Activated CD4-positive, alpha-beta T cell treated with anti-CD3 and anti-CD28 coated beads, Interleukin-2, amount 50 U/mL, for 16 hours (primary cell): ENCODE measurements around the gene PACC1.
"Not testable (repeated sequence)": the region's sequence is repeated elsewhere in the genome, so short reads cannot be mapped to it uniquely, and the experiment has no call there.

Experiments
- DNase-seq: peaks from one replicate; pipeline ENCODE4 v3.0.0-alpha.2; 2020

The PACC1 gene

GRCh38 chr1:212395678-212396437 lies 18.8 kb downstream of the PACC1 start:
- not testable (repeated sequence) for DNase-seq

DNA sequence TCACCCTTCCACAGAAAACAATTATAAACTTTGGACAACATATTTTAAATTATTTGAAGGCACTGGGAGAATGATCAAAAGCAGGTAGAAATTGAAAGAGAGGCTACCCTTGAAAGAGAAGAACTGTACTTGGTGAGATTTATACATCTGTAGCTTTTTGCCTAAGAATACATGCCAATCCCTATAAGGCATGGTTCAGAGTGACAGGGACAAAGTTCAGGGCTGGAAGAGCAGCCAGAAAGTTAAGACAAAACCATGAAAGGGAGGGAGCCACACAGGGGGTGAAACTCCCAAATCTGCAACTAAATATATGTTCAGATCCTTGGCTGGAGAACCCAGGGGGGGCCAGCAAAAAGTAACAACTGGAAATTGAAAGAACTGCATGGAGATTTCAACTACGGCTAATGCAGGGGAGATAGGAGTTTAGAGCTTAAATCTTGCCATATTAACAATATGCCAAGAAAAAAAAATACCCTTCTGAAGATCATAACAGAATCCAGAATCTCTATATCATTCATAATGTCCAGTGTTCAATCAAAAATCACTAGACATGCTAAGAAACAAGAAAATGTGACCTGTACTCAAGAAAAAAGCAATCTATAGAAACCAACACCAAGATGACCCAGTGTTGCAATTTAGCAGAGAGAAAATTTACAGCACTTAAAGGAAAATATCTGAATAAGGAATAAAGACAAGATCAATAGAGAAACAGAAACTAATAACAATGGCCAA lies 25.5 kb downstream of the PACC1 start:
- no peak for DNase-seq

DNA sequence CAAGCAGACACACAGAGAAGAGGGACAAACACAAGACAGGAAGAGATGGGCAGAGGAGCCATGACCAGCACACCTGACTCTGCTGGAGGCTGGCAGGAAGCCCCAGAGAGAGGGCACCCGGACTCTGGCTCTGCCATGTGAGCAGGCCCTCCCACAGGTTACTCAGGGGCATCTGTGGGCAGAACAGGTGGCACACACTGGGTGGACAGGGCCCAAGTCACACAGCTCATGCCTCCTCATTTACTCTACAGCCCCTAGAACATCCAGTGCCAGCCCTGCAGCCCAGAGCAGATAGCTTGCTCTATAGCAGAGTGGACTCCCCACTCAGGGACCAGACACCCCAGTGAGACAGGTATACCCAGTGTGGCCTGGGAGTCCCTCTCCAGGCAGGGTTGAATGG lies 28.7 kb downstream of the PACC1 start:
- DNase-seq: no peak

DNA sequence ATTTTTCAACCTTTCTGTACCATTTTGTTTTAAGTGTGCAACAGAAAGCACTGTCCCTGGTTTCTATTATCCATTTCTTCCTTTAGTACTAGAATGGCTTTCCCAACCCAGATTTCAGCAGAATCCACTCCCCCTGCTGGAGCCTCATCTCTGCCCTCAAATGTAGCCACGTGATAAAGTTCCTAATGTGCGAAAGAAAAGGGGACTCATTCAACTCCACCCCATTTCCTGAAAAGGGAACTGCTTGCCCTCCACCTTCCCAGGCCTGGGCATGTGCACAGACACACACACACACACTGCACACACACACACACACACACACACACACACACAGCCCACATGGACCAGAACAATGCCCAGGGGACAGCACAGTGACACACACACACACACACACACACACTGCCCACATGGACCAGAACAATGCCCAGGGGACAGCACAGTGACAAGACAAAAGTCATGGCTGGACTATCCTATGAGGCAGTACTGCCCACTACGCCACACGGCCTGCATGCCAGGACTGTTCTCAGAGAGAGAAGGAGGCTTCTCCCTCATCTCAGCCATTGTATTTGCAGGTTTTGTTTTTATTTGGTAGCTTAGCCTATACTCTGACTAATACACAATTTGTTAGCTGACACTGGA lies 33.2 kb downstream of the PACC1 start:
- no peak for DNase-seq

DNA sequence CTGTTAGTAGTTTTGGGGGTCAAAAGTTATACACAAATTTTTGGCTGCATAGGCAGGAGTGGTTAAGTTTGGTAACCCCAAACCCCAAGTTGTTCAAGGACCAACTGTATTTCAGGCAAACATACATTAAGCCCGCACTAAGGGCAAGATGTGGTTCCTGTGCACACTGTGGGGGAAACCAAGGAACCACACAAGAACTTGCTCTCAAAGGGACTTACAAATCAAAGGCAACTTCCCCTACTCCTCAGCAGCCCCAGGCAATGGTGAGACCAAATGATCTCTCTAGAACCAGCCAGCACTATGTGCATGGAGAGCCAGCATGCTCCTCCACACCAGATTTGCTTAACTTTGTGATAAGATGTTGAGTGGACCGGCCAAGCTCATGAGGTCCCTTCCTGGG lies 35.3 kb downstream of the PACC1 start:
- no peak for DNase-seq

DNA sequence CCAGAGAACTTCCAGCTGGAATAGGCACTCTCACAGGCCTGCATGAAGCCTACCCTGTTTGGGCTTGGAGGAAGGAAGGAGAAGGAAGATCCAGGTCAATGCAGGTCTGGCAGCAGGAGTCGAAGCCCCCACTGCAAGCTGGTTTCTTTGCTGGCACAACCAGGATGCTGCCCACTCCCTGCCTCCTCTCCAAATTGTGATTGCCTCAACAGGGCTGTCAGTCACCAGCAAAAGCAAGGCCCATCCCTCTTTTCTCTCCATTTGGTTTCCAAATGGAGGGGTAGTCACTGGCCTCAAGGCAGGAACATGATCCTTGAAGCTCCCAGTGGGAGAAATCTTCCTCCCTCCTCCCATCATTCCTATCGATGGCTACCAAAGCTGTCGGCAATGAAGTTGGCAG lies 37.0 kb downstream of the PACC1 start:
- DNase-seq: no peak

GRCh38 chr1:212375986-212376385 lies 38.7 kb downstream of the PACC1 start:
- no peak for DNase-seq

DNA sequence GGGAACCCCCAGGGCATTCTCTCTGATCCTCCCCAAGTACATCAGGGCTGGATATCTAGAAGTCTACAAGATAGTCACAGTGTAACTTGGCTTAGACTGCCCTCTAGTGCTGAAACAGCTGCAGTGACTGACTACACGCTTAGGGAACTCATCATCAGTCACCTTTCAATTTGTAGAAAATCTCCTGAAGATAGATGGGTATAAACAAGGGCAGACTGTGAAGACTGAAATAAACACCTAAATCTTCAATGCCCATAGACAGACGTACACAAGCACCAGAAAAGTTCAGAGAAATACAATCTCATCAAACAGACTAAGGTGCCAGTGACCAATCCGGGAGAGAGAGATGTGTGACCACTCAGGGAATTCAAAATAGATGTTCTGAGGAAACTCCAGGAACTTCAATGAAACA lies 46.6 kb downstream of the PACC1 start:
- peak; percentile 73 for DNase-seq

GRCh38 chr1:212367474-212368072 lies 47.1 kb downstream of the PACC1 start:
- DNase-seq: no peak

GRCh38 chr1:212366901-212367300 lies 47.8 kb downstream of the PACC1 start:
- no peak for DNase-seq

DNA sequence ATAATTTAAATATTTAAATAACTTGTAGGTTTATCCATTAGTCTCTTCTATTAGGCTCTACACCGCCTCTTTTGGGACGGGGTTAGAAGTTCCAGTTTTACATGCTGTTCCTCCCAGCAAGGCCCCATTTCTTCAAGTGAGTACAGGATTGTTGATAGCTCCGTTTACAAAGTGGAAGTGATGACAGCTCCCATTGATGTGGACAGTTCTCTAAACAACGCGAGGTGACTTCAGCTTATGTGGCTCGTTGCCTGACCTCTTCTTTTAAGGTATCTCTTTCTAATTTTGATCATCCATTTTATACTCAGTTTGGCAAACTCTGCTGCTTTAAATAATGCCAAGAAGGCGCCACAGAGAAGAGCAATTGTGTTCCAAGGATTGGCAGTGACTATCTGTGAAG lies 49.7 kb downstream of the PACC1 start:
- no peak for DNase-seq

GRCh38 chr1:212359794-212360479 lies 54.7 kb downstream of the PACC1 start:
- DNase-seq: peak; percentile 70

DNA sequence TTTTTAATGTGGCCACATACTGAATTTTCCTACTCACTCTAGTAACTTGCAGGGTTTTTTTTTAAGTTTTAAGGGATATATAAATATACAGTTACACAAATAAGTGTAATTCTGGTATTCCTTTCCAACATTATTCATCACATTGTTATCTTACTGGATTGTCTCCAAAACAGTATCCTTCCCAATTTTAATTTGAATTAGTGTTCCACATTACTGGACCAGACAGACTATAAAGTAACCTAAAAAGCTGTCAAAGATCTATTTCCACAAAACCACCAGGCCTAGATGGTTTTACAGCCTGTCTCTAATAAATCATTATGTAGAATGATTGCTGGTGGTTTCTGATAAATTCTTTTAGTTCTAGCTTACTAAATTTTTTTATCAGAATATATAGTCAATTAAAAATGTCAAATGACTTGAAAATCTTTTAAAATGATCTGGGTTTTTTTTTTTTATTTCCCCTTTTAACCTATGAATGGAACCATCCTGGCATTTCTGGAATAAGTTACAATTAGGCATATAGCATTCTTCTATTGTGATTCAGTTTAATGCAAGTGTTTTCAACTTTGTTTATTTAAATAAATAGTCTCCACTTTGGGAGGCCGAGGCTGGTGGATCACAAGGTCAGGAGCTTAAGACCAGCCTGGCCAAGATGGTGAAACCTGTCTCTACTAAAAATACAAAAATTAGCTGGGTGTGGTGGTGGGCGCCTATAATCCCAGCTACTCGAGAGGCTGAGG lies 59.3 kb downstream of the PACC1 start:
- no peak for DNase-seq

- no peak for DNase-seq
These were observed 60.2 kb downstream of the PACC1 start for GRCh38 chr1:212354464-212354863.

DNA sequence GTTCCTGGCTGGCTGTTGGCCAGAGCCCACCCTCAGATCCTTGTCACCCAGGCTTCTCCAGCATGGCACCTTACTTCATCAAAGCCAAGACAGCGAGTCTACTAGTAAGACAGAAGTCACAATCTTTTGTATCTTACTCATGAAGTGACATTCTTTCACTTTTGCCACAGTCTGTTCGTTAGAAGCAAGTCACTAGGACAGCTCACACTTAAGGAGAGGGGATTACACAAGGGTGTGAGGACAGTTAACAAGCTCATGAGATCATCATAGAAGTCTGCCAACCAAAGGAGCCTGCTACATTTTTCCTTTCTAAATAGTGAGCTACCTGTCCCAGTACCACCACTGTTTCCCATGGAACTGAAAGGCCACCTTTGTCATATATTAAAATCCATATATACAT lies 61.5 kb downstream of the PACC1 start:
- no peak for DNase-seq

DNA sequence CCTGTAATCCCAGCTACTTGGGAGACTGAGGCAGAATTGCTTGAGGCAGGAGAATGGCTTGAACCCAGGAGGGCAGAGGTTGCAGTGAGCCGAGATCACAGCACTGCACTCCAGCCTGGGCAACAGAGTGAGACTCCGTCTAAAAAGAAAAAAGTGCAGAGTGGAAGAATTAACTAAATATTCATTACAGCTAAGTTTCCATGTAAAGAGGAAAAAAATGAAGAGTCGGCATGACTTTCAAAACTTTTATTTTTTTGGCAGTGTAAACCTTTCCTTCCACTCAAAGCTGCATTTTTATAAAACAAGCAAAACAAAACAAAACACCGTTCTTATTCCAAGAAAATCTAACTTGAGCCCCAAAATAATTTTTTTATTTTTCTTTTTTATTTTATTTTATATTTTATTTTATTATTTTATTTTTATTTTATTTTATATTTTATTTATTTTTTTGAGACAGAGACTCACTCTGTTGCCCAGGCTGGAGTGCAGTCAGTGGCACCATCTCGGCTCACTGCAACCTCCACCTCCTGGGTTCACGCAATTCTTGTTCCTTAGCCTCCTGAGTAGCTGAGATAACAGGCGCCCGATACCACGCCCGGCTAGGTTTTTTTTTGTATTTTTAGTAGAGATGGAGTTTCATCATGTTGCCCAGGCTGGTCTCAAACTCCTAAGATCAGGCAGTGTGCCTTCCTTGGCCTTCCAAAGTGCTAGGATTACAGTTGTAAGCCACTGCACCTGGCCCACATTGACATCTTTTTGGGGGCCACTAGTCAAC lies 62.9 kb downstream of the PACC1 start:
- DNase-seq: no peak

- DNase-seq: peak; percentile 14
These were observed 68.1 kb downstream of the PACC1 start for GRCh38 chr1:212346601-212347000.

DNA sequence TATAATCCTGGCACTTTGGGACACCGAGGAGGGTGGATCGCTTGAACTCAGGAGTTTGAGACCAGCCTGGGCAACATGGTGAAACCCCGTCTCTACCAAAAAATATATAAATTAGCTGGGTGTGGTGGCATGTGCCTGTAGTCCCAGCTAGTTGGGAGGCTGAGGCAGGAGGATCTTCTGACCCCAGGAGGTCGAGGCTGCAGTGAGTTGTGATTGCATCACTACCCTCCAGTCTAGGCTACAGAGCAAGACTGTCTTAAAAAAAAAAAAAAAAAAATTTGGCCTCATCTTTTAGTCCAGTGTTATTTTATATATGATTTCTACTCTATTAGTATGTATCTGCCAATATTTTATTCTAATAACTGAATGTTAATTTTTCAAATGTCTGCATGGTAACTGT lies 69.8 kb downstream of the PACC1 start:
- no peak for DNase-seq

- DNase-seq: no peak
These were observed 73.6 kb downstream of the PACC1 start for GRCh38 chr1:212341090-212341489.

- DNase-seq: no peak
These were observed 85.6 kb downstream of the PACC1 start for GRCh38 chr1:212329105-212329504.

GRCh38 chr1:212328248-212328647 lies 86.4 kb downstream of the PACC1 start:
- no peak for DNase-seq
